Astrocyte of the cerebellum (primary cell): ENCODE results near the gene KCNMA1.

ENCODE experiments used
- DNase-seq: peaks from one replicate; pipeline ENCODE4 v3.0.0-alpha.2; 2011; ENCODE audit warnings: low read depth
- H3K4me3 ChIP-seq: 2 replicates; pipeline ENCODE4 v1.5.1; 2011; ENCODE audit warnings: mild to moderate bottlenecking, low read depth, low read length, moderate library complexity
- in situ Hi-C: cut with HindIII; loops from 2 replicates; pipeline ENCODE4 v1.10.0; 2017; ENCODE audit warnings: low sequenced_read_pairs
- TF ChIP-seq, protein P1 (sequence below): IDR thresholded peaks from 2 replicates; pipeline ENCODE4 v1.5.1; 2012; ENCODE audit warnings: low read length, low read depth, moderate library complexity, mild to moderate bottlenecking; ENCODE audit errors: missing control alignments

KCNMA1 gene

DNA sequence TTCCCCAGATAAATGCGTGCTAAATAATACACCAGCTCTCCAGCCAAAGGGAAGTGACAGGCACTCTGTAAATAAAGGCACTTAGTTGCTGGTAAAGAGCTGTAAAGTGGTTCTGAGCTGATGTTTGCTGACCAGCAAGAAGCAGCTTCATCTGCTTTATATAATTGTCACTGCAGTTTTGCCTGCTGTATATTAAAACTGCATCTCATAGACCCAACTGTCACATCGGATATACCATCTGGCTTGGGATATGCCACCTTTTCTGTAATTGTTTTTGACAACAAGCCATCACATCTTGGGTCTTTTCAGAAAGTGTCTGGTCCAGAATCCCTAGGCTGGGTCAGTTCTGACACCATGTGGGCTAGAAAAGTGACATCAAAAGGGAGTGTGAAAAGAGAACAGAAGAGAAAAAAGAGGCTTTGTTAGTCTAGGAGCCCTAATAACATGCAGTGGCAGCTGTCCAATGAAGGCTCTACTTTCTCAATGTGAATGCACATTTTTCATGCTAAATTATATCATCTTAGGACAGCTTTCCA, 697.6 kb downstream of the KCNMA1 start:
- no peak for DNase-seq
- in situ Hi-C loops = no loop called here
- H3K4me3 ChIP-seq = no peak overlapping the region
- TF ChIP-seq, protein P1, sequence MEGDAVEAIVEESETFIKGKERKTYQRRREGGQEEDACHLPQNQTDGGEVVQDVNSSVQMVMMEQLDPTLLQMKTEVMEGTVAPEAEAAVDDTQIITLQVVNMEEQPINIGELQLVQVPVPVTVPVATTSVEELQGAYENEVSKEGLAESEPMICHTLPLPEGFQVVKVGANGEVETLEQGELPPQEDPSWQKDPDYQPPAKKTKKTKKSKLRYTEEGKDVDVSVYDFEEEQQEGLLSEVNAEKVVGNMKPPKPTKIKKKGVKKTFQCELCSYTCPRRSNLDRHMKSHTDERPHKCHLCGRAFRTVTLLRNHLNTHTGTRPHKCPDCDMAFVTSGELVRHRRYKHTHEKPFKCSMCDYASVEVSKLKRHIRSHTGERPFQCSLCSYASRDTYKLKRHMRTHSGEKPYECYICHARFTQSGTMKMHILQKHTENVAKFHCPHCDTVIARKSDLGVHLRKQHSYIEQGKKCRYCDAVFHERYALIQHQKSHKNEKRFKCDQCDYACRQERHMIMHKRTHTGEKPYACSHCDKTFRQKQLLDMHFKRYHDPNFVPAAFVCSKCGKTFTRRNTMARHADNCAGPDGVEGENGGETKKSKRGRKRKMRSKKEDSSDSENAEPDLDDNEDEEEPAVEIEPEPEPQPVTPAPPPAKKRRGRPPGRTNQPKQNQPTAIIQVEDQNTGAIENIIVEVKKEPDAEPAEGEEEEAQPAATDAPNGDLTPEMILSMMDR = no peak

DNA sequence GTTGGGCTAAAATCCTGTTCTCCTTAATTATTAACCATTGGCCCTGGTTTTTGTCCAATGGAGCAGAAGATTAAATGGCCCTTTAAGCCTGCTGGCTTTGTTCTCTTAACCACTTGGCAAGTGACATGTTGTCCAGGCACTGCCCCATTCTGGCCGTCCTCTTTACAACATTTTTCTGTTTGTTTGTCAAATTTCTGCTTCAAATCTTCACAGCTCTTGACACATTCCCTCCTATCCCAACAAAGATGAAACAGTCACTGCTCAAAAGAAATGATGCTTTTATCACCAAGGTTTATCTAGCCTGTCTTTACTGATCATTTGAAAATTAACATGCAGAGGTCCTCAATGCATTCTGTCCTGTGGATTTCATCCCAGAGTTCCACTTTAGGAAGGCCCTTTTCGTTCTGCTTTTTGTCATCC, 700.4 kb downstream of the KCNMA1 start:
- TF ChIP-seq, protein P1 = no peak
- no peak overlapping the region for H3K4me3 ChIP-seq
- in situ Hi-C loops = no loop called here
- no peak for DNase-seq

DNA sequence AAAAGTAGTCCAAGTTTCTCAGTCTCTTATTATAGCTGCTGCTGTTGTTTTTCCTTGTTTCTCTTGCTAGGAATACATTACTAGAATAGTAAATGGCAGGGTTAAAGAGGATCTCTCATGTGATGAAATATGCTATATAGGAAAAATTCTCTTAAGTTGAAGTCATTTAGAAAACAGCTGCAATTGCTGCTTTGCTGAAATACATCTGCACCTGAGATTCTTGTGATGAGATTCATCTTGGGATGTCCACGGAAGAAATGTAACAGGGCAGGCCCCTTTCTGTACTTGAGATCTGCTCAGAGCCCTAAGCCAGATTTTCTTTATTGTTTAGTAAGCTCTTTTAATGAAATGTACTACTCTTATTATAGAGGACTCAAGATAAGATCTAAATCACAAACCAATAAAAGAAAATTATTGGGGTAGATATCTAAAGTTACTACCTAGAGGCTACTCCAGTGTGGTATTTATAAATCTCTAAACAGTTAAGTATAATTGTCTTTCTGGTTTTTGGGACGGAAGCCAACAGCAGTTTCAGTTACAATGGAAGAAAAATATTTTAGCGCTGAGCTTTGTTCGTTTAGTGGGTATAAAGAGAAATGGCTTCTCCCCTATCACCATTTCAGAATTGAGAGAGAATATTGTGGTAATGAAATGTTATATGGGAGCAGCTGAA, 701.5 kb downstream of the KCNMA1 start:
- H3K4me3 ChIP-seq = no peak overlapping the region
- in situ Hi-C loops = no loop called here
- no peak for DNase-seq
- TF ChIP-seq, protein P1 = no peak

DNA sequence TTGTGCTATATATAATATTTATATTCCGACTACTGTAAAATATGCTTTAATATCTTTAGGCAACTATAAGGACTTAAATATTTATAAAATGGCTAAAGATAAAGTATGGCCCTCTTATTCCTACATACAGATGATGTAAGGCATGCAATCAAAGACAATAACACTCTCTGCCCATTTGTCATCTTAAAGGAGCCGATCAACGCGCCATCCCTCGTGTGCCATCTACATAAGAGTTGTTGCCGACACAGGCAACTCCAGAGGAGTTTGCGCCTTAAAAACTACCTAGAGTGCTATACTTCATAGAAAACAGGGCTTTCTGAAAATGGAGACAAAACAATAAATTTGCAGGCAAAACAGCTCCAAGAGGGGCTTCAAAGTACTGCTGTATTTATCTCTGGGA, 709.0 kb downstream of the KCNMA1 start:
- in situ Hi-C loops = no loop called here
- TF ChIP-seq, protein P1 = no peak
- no peak for DNase-seq
- H3K4me3 ChIP-seq = no peak overlapping the region

DNA sequence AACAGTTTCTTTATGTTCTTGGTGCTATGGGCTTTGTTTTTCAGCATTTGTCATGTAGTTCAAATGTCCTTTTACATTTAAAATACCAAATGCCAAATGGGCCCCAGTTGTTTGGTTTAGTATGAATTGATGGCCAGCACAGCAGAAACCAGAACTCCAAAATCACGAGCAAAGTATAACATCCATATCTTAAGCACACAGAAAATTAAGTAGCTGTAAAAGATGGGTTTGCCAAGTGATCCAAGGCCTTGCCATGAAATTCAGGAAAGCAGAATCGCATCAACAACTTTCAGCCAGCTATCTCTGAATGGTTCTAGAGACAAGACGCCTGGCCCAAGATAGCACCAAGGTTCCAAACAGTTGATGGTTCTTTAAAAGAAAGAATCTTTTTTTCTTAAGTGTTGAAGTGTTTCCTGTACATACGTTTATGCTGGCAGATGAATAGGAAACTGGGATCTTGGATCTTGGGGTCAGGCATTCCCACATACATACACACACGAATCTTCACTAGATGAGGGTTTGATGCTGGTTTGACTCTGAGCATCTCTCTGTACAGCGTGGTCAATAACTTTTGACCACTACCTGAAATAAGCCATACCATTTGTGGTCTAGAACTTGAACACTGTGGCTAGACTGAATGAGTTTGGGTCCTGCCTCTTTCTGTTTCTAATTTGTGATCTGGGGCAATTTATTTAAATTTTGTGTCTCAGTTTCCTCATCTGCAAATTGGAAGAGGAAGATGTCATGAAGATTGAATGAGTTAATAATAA, 711.8 kb downstream of the KCNMA1 start:
- in situ Hi-C loops = no loop called here
- H3K4me3 ChIP-seq = no peak overlapping the region
- DNase-seq = no peak
- TF ChIP-seq, protein P1 = no peak

DNA sequence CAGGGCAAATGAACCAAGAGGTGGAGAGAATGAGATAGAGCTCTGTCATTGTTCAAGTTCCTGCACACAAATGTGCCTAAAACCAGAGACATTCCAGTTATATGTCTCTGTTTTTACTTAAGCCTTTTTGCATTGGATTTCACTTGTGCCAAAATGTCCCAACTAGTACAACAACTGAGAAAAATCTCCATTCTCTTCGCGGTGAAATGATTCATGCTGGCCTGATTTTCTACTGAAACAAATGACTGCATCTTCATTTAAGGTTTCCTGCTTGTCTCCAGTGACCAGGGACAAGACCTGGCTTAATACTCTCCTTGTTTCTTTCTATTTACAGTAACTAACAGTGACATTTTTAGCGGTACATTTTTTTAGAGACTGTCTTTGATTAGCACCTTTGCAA, 714.9 kb downstream of the KCNMA1 start:
- no peak for DNase-seq
- in situ Hi-C loops = no loop called here
- TF ChIP-seq, protein P1 = no peak
- no peak overlapping the region for H3K4me3 ChIP-seq
